Muscle of leg (tissue), 11 donors: ENCODE measurements around the gene PIP4K2C. TPM values are rescaled to one million over a fixed set of nuclear protein-coding genes. Genes with fewer than 3 reads are reported as not detected.
"Not testable (repeated sequence)": the region's sequence is repeated elsewhere in the genome, so short reads cannot be mapped to it uniquely, and the experiment has no call there.

Experiments
- DNase-seq: peaks from one replicate; pipeline ENCODE4 v3.0.0; 2013
- H3K27ac ChIP-seq: one replicate; pipeline ENCODE4 v1.5.1; 2013; ENCODE audit warnings: mild to moderate bottlenecking, low read length, control low read depth
- H3K27me3 ChIP-seq: one replicate; pipeline ENCODE4 v1.6.1; 2013; ENCODE audit warnings: low read length; ENCODE audit not compliant: control insufficient read depth, insufficient read depth
- H3K36me3 ChIP-seq: one replicate; pipeline ENCODE4 v1.6.1; 2013; ENCODE audit warnings: low read length; ENCODE audit not compliant: control insufficient read depth, insufficient read depth
- H3K4me1 ChIP-seq: one replicate; pipeline ENCODE4 v1.6.1; 2013; ENCODE audit warnings: low read length; ENCODE audit not compliant: control insufficient read depth, insufficient read depth
- H3K4me3 ChIP-seq: one replicate; pipeline ENCODE4 v1.5.1; 2013; ENCODE audit warnings: low read length, control low read depth
- H3K9me3 ChIP-seq: replicated peaks from 2 replicates; pipeline ENCODE4 v1.6.1; 2013; ENCODE audit warnings: low read depth, low read length; ENCODE audit not compliant: control insufficient read depth
- WGBS: methylation state at CpG from one replicate; pipeline ENCODE4 v1.1.5; 2013; ENCODE audit warnings: missing lambda C conversion rate; ENCODE audit not compliant: insufficient coverage; 5-methylcytosine and 5-hydroxymethylcytosine counted together
- polyA plus RNA-seq, 8 donors: library from polyadenylated mRNA; unstranded; fragments of 120-200 nt; gene quantifications; one replicate each; pipeline versions ENCODE4 v1.2.1 to v1.2.3, GENCODE V29; 2013; ENCODE audit warnings: inconsistent platforms in 1 of 8, low replicate concordance in 1 of 8; ENCODE audit not compliant: insufficient read length in 8 of 8, insufficient read depth in 1 of 8
- total RNA-seq: library from RNA; stranded (reverse); fragments of 120-200 nt; gene quantifications from one replicate; pipeline ENCODE4 v1.2.4, GENCODE V29; 2013

Gene PIP4K2C
- total and polyA plus RNA-seq, 9 donors = 8.9 to 14.3 (median 11.7) TPM

GRCh38 chr12:57636731-57637130, 45.7 kb downstream of the PIP4K2C start:
- not testable (repeated sequence) for H3K9me3 ChIP-seq, H3K4me3 ChIP-seq, H3K27ac ChIP-seq, H3K36me3 ChIP-seq, DNase-seq
- WGBS = 80% methylated on average over 4 of the region's 9 CpGs
- Histone ChIP-seq H3K4me1 (peaks cover 15% of the 10 kb centered on the region), H3K27me3 (peaks cover 52% of the 10 kb centered on the region)

DNA sequence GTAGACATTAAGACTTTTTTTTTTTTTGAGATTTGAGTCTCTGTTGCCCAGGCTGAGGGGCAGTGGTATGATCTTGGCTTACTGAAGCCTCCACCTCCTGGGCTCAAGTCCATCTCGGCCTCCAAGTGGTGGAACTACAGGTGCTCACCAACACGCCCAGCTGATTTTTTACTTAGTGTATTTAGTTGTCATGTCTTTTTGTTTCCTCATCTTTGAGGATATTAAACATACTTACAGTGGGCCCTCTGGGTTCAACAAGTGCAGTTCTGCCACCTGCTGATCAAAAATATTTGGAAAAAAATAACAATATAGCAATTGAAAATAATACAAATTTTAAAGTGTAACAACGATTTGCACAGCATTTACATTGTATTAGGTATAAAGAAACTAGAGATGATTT, 46.4 kb downstream of the PIP4K2C start:
- Histone ChIP-seq H3K27me3 (peaks cover 50% of the 10 kb centered on the region), H3K4me1 (peaks cover 9% of the 10 kb centered on the region), H3K27ac (no peak overlapping the region), H3K9me3 (no peaks in the 10 kb centered on the region), H3K4me3 (no peak overlapping the region), H3K36me3 (no peaks in the 10 kb centered on the region)
- DNase-seq = peak; percentile 1
- no CpG with 5 or more reads among the region's 3 CpGs for WGBS

- no peak for DNase-seq
- Histone ChIP-seq H3K27me3 (peaks cover 46% of the 10 kb centered on the region), H3K36me3 (no peaks in the 10 kb centered on the region), H3K4me3 (no peak overlapping the region), H3K9me3 (no peaks in the 10 kb centered on the region), H3K27ac (no peak overlapping the region), H3K4me1 (peaks cover 4% of the 10 kb centered on the region)
- 84% methylated on average over 2 of the region's 3 CpGs for WGBS
Observed at GRCh38 chr12:57638096-57638495, 47.1 kb downstream of the PIP4K2C start.

DNA sequence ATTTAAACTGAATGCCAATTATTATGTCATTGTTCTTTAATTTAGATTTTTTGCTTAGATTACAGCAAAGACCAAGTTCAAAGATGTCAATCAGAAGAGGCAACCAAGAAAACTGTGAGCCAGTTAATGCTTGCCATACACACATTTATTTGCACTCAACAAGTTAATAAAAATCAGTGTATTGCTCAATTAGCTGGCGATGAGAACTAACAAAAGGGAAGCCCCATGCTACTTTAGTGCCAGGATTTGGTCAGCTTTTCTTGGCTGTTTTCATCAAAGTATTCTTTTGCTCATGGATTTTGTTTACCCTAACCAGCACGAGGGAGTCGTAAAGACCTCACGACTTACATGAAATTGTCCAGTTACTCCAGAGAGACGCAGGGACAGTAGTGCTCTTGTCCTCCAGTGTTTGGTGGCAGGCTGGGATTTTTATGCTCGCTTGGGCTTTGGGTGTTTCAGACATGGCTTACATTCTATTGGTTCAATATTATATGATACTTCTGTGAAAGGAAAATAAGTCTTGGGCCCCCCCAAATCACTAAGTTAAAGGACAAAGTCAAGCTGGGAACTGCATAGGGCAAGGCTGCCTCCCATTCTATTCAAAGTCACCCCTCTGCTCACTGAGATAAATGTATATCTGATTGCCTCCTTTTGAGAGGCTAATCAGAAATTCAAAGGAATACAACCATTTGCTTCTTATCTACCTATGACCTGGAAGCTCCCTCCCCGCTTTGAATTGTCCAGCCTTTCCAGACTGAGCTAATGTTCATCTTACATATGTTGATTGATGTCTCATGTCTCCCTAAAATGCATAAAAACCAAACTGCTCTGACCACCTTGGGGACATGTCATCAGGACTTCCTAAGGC, 49.4 kb downstream of the PIP4K2C start:
- peaks cover 6% of the 10 kb centered on the region for H3K9me3 ChIP-seq
- H3K4me3 ChIP-seq = no peak overlapping the region
- DNase-seq = no peak
- 41% methylated on average over 4 of the region's 7 CpGs for WGBS
- peaks cover 37% of the 10 kb centered on the region for H3K27me3 ChIP-seq
- H3K36me3 ChIP-seq = no peaks in the 10 kb centered on the region
- H3K27ac ChIP-seq = no peak overlapping the region
- H3K4me1 ChIP-seq = no peaks in the 10 kb centered on the region

- Histone ChIP-seq H3K4me1 (no peaks in the 10 kb centered on the region), H3K36me3 (no peaks in the 10 kb centered on the region), H3K27ac (no peak overlapping the region), H3K9me3 (peaks cover 6% of the 10 kb centered on the region), H3K27me3 (peaks cover 31% of the 10 kb centered on the region), H3K4me3 (no peak overlapping the region)
- 40% methylated on average over 2 of the region's 5 CpGs for WGBS
- DNase-seq = no peak
Observed at GRCh38 chr12:57641699-57642442, 50.9 kb downstream of the PIP4K2C start.

- H3K4me3 ChIP-seq, H3K4me1 ChIP-seq, H3K36me3 ChIP-seq, H3K27ac ChIP-seq, H3K9me3 ChIP-seq, H3K27me3 ChIP-seq: not testable (repeated sequence)
- no CpG with 5 or more reads among the region's 13 CpGs for WGBS
- DNase-seq = peak; percentile 4
Observed at GRCh38 chr12:57645990-57646658, 55.1 kb downstream of the PIP4K2C start.

GRCh38 chr12:57646659-57647049, 55.7 kb downstream of the PIP4K2C start:
- not testable (repeated sequence) for H3K9me3 ChIP-seq, H3K36me3 ChIP-seq, H3K4me1 ChIP-seq, H3K27ac ChIP-seq, DNase-seq, H3K4me3 ChIP-seq, H3K27me3 ChIP-seq
- no CpG with 5 or more reads among the region's 15 CpGs for WGBS

Other genes with a start within 250 kb of the PIP4K2C start
- gene R3HDM2, start 160.1 kb upstream of the PIP4K2C start, total RNA-seq = 20.2 TPM
- 10 to 100 TPM; 32.8 to 52.6 (median 40.4) TPM for gene R3HDM2, start 160.1 kb upstream of the PIP4K2C start, polyA plus RNA-seq
- not detected for gene INHBC, start 156.4 kb upstream of the PIP4K2C start, total RNA-seq
- gene INHBC, start 156.4 kb upstream of the PIP4K2C start, polyA plus RNA-seq = under 1 TPM in 7 of 8 donors, not detected in 1; 0.07 to 0.19 (median 0.12) TPM
- gene INHBE, start 135.9 kb upstream of the PIP4K2C start, total RNA-seq = 1.8 TPM
- gene INHBE, start 135.9 kb upstream of the PIP4K2C start, polyA plus RNA-seq = 1 to 10 TPM; 1.4 to 2.9 (median 2.1) TPM
- 7.1 TPM for gene GLI1, start 131.4 kb upstream of the PIP4K2C start, total RNA-seq
- gene GLI1, start 131.4 kb upstream of the PIP4K2C start, polyA plus RNA-seq = 10 to 100 TPM in 4 of 8 donors, 1 to 10 TPM in 4; 8.4 to 16.2 (median 9.9) TPM
- gene ARHGAP9, start 111.3 kb upstream of the PIP4K2C start, total RNA-seq = 3.6 TPM
- 1 to 10 TPM; 4.6 to 6.9 (median 5.6) TPM for gene ARHGAP9, start 111.3 kb upstream of the PIP4K2C start, polyA plus RNA-seq
- 82.0 TPM for gene MARS1, start 103.1 kb upstream of the PIP4K2C start, total RNA-seq
- 10 to 100 TPM; 82.0 to 99.3 (median 92.3) TPM for gene MARS1, start 103.1 kb upstream of the PIP4K2C start, polyA plus RNA-seq
- 28.3 TPM for gene DDIT3, start 70.7 kb upstream of the PIP4K2C start, total RNA-seq
- gene DDIT3, start 70.7 kb upstream of the PIP4K2C start, polyA plus RNA-seq = 10 to 100 TPM in 7 of 8 donors, 1 to 10 TPM in 1; 9.7 to 17.9 (median 13.1) TPM
- 11.0 TPM for gene MBD6, start 68.4 kb upstream of the PIP4K2C start, total RNA-seq
- 10 to 100 TPM; 27.3 to 55.5 (median 33.1) TPM for gene MBD6, start 68.4 kb upstream of the PIP4K2C start, polyA plus RNA-seq
- gene DCTN2, start 44.0 kb upstream of the PIP4K2C start, total RNA-seq = 108 TPM
- 100 to 1,000 TPM; 139 to 174 (median 155) TPM for gene DCTN2, start 44.0 kb upstream of the PIP4K2C start, polyA plus RNA-seq
- gene KIF5A, start 41.1 kb upstream of the PIP4K2C start, total RNA-seq = 0.04 TPM
- gene KIF5A, start 41.1 kb upstream of the PIP4K2C start, polyA plus RNA-seq = under 1 TPM in 7 of 8 donors, not detected in 1; 0.07 to 0.85 (median 0.12) TPM
- gene DTX3, start 13.6 kb downstream of the PIP4K2C start, total RNA-seq = 20.5 TPM
- gene DTX3, start 13.6 kb downstream of the PIP4K2C start, polyA plus RNA-seq = 10 to 100 TPM; 23.0 to 36.2 (median 29.4) TPM
- 32.3 TPM for gene ARHGEF25, start 20.2 kb downstream of the PIP4K2C start, total RNA-seq
- 10 to 100 TPM; 33.3 to 51.2 (median 40.3) TPM for gene ARHGEF25, start 20.2 kb downstream of the PIP4K2C start, polyA plus RNA-seq
- gene B4GALNT1, start 42.0 kb downstream of the PIP4K2C start, total RNA-seq = 1.4 TPM
- 1 to 10 TPM; 1.9 to 2.9 (median 2.4) TPM for gene B4GALNT1, start 42.0 kb downstream of the PIP4K2C start, polyA plus RNA-seq
- gene OS9, start 102.9 kb downstream of the PIP4K2C start, total RNA-seq = 146 TPM
- 100 to 1,000 TPM; 114 to 169 (median 131) TPM for gene OS9, start 102.9 kb downstream of the PIP4K2C start, polyA plus RNA-seq
- 3.2 TPM for gene AGAP2, start 147.6 kb downstream of the PIP4K2C start, total RNA-seq
- 10 to 100 TPM in 6 of 8 donors, 1 to 10 TPM in 2; 8.8 to 13.1 (median 11.0) TPM for gene AGAP2, start 147.6 kb downstream of the PIP4K2C start, polyA plus RNA-seq
- gene TSPAN31, start 153.8 kb downstream of the PIP4K2C start, total RNA-seq = 26.3 TPM
- 10 to 100 TPM; 37.1 to 52.5 (median 45.9) TPM for gene TSPAN31, start 153.8 kb downstream of the PIP4K2C start, polyA plus RNA-seq
- 92.1 TPM for gene CDK4, start 161.1 kb downstream of the PIP4K2C start, total RNA-seq
- 100 to 1,000 TPM; 144 to 192 (median 173) TPM for gene CDK4, start 161.1 kb downstream of the PIP4K2C start, polyA plus RNA-seq
- gene MARCHF9, start 163.9 kb downstream of the PIP4K2C start, total RNA-seq = 5.6 TPM
- gene MARCHF9, start 163.9 kb downstream of the PIP4K2C start, polyA plus RNA-seq = 10 to 100 TPM in 1 of 8 donors, 1 to 10 TPM in 7; 6.8 to 12.0 (median 7.8) TPM
- gene CYP27B1, start 175.9 kb downstream of the PIP4K2C start, total RNA-seq = 0.62 TPM
- 1 to 10 TPM in 5 of 8 donors, under 1 TPM in 3; 0.51 to 1.3 (median 1.1) TPM for gene CYP27B1, start 175.9 kb downstream of the PIP4K2C start, polyA plus RNA-seq
- gene METTL1, start 180.9 kb downstream of the PIP4K2C start, total RNA-seq = 15.3 TPM
- gene METTL1, start 180.9 kb downstream of the PIP4K2C start, polyA plus RNA-seq = 10 to 100 TPM; 20.2 to 33.6 (median 24.1) TPM
- gene EEF1AKMT3, start 181.4 kb downstream of the PIP4K2C start, total RNA-seq = 3.9 TPM
- gene EEF1AKMT3, start 181.4 kb downstream of the PIP4K2C start, polyA plus RNA-seq = 1 to 10 TPM; 5.6 to 8.7 (median 6.9) TPM
- 24.2 TPM for gene TSFM, start 191.6 kb downstream of the PIP4K2C start, total RNA-seq
- gene TSFM, start 191.6 kb downstream of the PIP4K2C start, polyA plus RNA-seq = 10 to 100 TPM; 26.2 to 38.6 (median 30.0) TPM
- gene AVIL, start 227.5 kb downstream of the PIP4K2C start, total RNA-seq = 9.0 TPM
- gene AVIL, start 227.5 kb downstream of the PIP4K2C start, polyA plus RNA-seq = 10 to 100 TPM in 4 of 8 donors, 1 to 10 TPM in 4; 6.5 to 25.3 (median 10.3) TPM